Prostate gland (tissue), 2 donors: ENCODE measurements around the gene ANKRD12.

Experiments used
- POLR2A ChIP-seq: fragments of 450-650 bp; IDR thresholded peaks from one replicate; pipeline ENCODE4 v1.6.1; 2016; ENCODE audit warnings: antibody characterized with exemption, mild to moderate bottlenecking
- POLR2AphosphoS5 ChIP-seq: sonication (generic); formaldehyde crosslinking; IDR thresholded peaks from one replicate; pipeline ENCODE4 v1.6.1; 2017; ENCODE audit warnings: antibody characterized with exemption
- TF ChIP-seq, protein P1 (sequence below), 4 experiments: fragments of 200-600 bp in 2 of 4; fragments of 450-650 bp in 2 of 4; sonication (generic) in 2 of 4; IDR thresholded peaks; 1 replicate in 3 of 4; 2 replicates in 1 of 4; pipeline ENCODE4 v1.5.1; 2016 to 2019; ENCODE audit warnings: antibody characterized with exemption in 4 of 4, mild to moderate bottlenecking in 2 of 4, moderate library complexity in 2 of 4

DNA sequence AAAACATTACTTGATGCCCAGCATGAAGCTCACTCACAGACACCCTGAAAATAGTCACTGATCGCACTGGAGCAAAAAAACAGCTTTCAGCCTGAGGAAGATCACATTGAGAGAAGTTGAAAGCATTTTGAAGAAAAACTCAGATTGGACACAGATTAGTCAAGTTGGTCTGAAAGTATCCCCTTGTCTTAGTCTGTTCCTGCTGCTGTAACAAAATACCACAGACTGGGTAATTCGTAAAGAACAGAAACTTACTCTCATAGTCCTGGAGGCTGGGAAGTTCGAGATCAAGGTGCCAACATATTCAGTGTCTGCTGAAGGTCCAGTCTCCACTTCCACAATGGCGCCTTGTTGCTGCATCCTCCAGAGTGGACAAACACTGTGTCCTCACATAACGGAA lies 48.3 kb upstream of the ANKRD12 start:
- TF ChIP-seq, protein P1, sequence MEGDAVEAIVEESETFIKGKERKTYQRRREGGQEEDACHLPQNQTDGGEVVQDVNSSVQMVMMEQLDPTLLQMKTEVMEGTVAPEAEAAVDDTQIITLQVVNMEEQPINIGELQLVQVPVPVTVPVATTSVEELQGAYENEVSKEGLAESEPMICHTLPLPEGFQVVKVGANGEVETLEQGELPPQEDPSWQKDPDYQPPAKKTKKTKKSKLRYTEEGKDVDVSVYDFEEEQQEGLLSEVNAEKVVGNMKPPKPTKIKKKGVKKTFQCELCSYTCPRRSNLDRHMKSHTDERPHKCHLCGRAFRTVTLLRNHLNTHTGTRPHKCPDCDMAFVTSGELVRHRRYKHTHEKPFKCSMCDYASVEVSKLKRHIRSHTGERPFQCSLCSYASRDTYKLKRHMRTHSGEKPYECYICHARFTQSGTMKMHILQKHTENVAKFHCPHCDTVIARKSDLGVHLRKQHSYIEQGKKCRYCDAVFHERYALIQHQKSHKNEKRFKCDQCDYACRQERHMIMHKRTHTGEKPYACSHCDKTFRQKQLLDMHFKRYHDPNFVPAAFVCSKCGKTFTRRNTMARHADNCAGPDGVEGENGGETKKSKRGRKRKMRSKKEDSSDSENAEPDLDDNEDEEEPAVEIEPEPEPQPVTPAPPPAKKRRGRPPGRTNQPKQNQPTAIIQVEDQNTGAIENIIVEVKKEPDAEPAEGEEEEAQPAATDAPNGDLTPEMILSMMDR (IDR thresholded peaks at IDR 0.05), result no peak
- TF ChIP-seq POLR2A (no peak), POLR2AphosphoS5 (no peak)
